Epithelial cell of prostate (primary cell): ENCODE data around the gene PRM2.

ENCODE experiments used
- DNase-seq: peaks from one replicate; pipeline ENCODE4 v3.0.0-alpha.2; 2011; ENCODE audit warnings: low read depth, low spot score
- H3K27ac ChIP-seq: fragments of 450-650 bp; 2 replicates; pipeline ENCODE4 v1.5.1; 2017; ENCODE audit warnings: mild to moderate bottlenecking

Gene PRM2

GRCh38 chr16:11234884-11235702, 41.2 kb downstream of the PRM2 start:
- DNase-seq, result no peak
- H3K27ac ChIP-seq, result no peak overlapping the region

DNA sequence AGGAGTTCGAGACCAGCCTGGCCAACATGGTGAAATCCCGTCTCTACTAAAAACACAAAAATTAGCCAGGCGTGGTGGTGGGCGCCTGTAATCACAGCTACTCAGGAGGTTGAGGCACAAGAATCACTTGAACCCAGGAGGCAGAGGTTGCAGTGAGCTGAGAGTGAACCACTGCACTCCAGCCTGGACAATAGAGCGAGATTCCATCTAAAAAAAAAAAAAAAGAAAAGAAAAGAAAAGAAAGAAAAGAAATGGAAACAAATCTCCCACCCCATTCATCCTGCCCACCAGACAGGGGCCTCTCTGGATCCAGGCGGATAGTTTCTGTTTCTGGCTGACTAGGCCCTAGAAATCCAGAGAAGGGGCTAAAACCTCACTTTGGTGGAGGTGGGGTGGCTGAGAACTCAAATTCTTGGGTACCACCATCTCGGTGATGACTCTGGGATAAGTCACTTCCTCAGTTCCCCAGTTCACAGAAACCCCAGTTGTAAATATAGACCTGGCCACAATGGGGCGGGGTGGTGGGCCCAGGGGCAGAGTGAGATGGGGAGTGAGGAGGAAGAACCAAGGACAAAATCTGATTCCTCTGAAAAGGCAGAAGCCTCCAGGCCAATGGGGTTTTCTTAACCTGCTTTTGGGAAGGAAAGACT, 42.4 kb downstream of the PRM2 start:
- no peak overlapping the region for H3K27ac ChIP-seq
- DNase-seq, result no peak

GRCh38 chr16:11232852-11233726, 43.2 kb downstream of the PRM2 start:
- H3K27ac ChIP-seq, result no peak overlapping the region
- no peak for DNase-seq

GRCh38 chr16:11232302-11232851, 43.9 kb downstream of the PRM2 start:
- no peak overlapping the region for H3K27ac ChIP-seq
- DNase-seq, result no peak

GRCh38 chr16:11231367-11231970, 44.8 kb downstream of the PRM2 start:
- H3K27ac ChIP-seq, result no peak overlapping the region
- no peak for DNase-seq

DNA sequence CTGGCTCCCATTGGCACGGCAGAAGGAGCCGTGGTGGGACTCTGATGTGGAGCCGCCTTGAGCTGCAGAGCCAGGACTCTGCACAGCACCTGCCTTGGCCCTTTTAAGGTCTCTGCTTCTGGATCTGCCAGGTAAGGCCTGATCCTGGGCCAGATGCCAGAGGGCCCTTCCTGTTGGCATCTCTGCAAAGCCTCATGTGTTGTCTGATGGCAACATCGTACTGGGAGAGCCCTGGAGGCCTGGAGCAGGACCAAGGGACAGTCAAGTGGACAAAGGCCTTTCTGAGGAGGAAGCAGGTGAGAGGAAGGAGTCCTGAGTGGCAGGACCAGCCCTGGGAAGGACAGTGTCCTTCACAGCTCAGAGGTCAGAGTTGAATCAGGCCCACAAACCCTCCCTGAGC, 46.4 kb downstream of the PRM2 start:
- H3K27ac ChIP-seq, result no peak overlapping the region
- no peak for DNase-seq

- no peak overlapping the region for H3K27ac ChIP-seq
- DNase-seq, result no peak
Measured at GRCh38 chr16:11229432-11229831, 46.8 kb downstream of the PRM2 start.

- no peak overlapping the region for H3K27ac ChIP-seq
- DNase-seq, result no peak
Measured at GRCh38 chr16:11225677-11226549, 50.4 kb downstream of the PRM2 start.
